ENCODE results near the gene FAM72B.
"Not testable (repeated sequence)": the region's sequence is repeated elsewhere in the genome, so short reads cannot be mapped to it uniquely, and the experiment has no call there.

FAM72B gene

DNA sequence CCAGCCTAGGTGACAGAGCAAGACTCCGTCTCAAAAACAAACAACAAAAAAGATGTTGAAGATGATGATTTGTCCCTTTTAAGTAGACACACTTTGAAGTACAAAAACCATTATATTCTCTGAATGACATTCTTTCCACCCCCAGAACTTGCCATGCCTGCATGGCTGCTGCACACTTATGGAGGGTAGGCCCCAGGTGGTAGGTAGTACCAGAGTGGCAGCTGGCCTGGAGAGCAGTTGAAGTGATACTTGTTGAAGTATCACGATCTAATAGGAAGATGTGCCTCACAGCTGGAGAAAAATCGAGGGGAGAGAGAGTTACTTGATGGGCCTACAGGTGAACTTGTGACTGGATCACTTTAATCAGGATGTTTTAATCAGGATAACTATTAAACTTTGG lies 15.6 kb upstream of the FAM72B start:
- DNase-seq = not testable (repeated sequence)

DNA sequence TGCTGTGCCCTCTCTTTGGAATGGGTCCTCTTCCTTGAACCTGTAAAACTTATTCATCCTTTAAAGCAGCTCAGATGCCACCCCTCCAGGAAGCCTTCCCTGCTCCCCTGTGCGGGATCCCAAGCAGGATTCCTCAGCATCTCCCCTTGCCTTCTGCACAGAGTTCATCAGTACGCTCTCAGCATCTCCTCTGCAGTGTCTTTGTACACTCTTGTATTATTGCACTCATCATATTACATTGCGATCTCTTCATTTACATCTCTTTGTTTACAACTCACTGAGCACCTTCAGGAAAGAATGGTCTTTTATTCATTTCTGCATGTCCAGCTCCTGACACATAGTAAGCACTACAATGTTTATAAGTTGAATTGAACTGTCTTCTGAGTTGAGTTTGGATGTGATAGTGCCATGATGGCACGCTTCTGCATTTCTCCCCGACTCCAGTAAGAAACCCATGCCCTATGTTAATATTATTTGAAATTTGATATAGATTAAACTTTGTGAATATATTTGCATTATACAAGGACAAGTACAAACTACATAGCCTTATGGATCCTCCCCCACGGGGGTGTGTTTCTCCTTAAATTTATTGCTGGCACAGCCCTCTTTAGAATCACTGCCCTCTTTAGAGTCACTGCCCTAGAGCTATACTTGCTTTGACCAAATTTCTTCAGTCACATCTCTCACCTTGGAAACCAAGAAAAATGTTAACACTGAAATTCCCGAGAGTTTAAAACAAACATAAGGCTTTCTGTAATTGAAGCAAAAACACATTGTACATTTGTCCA lies 13.1 kb upstream of the FAM72B start:
- DNase-seq = not testable (repeated sequence)

DNA sequence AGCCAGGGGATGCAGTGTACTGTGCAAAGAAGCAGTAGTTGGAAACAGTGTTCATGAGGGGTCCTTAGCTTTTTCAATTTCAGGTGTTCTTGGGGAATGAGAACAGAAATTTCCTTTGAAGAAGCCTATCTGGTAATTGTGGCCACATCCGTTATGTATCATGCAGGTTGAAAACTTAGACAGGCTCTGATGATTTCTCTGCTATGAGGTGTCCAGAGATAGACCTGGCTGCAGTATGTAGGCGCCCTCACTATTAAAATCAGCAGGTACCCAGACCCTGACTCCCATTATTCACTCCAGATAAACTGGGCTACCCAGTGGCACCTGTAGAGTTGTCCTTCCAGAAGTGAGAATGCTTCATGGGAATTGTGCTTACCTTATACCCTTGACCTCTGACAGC lies 8.4 kb upstream of the FAM72B start:
- DNase-seq = not testable (repeated sequence)

DNA sequence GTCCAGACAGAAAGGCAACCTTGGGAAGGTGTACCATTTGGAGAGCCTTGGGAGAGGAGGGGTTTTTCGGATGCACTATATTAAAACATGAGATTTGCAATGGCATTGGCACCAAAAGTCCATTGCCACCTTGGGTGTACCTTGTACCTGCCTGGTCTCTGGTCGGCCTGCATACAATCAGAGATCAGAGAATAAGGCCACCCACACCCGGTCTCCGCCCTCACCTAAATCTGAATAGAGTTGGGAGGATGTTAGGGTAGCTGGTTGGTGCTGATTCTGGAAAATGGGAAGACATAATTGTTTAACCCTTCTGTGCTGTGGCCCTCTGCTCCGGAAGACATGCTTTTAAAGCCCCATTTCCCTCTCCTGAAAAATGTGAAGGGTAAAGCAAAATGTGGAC lies 3.8 kb upstream of the FAM72B start:
- DNase-seq = not testable (repeated sequence)

DNA sequence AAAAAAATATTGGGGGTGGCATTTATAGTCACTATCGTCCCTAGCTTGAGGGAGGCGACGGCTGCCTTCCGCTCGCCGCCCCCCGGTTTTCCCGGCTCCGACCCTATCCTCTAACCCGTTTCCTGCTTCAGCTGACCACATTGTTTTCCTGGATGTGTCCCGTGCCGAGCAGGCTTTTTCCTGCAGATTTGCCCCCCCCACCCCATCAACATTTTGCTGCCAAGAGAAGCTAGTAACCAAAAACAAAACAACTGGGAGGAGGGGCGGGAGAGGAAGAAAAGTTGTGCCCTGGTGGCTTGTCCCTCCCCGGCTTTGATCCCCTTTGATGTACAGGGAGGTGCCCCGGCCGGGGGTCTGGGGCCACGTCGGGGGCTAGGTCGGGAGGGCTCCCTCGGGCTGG lies 2.1 kb upstream of the FAM72B start:
- DNase-seq = not testable (repeated sequence)

DNA sequence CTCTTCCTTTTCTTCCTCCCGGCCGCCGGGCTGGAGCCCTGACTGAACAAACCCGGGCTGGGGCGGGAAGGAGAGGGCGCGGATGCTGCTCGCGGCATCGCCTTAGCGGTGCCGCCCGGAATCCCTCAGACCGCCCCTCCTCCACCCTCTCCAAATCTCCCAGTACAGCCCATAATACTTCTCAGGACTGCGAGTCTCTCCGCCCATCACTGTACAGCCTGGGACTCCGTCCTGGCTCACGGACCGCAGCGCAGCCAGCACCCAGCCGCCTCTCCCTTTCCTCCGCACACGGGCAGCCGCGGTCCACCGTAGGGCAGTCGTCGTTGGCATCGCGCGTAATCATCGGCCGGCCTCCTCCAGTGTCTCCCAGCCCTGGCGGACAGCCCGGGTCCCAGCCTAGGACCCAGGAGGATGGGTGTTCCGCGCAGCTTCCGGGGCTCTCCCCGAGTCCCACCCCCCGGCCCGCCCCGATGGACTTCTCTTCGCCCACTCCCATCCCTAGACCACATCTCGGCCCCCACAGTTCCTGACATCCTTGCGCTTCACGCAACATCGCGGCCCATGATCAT lies 1.1 kb upstream of the FAM72B start:
- DNase-seq = not testable (repeated sequence)

DNA sequence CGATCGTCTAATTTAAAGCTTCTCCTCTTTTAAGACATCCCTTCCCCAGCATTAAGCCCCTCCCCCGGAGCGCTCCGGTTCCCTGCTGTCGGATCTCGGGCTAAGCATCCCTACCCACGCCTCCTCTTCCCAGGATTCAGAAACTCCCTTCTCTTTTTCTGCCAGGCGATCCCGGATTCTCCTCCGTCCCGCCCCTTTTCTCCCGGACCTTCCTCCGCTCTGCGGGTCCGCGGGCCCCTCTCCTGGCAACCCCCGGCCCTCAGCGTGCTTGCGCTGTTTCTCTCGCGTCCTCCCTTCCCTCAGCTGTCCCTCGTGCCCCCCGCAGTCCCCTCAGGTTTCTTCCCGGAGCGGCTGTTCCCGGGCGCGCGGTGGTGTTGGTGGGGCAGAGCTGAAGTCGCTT lies 273 bp downstream of the FAM72B start:
- DNase-seq = not testable (repeated sequence)

DNA sequence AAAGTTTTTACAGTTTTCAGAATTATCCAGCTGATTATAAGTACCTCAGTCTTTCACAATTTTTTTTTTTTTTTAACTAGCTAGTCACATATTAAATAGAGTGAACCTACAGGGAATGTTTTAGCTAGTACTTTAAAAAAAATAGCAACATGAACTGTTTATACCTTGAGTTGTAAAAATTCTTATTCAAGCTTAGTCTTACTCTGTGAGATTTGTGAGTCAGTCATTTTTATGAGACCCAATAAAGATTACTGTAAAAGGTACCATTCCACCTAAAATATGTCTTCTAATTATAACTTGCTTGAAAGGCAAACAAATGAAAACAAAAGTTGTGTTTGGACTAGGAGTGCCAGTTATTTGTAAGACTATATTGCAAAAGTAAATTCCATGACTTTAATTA lies 5.9 kb downstream of the FAM72B start:
- not testable (repeated sequence) for DNase-seq

DNA sequence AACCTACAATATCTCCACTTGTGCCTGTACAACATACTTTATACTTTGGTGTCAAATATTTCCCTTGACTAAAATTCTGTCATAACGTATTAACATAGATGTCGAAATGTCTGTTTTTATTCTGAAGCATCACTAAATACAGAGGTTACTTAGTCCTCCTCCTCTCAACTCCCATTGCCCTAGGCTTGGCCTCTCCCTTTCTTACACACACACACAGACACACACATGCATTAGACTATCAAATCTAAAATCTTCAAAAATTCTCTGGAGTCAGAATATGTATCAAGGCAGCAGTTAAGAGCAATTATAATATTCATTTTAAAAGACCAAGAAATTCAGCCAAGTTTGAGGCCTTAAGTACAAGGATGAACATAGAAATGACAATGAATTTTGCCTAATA lies 7.5 kb downstream of the FAM72B start:
- not testable (repeated sequence) for DNase-seq

DNA sequence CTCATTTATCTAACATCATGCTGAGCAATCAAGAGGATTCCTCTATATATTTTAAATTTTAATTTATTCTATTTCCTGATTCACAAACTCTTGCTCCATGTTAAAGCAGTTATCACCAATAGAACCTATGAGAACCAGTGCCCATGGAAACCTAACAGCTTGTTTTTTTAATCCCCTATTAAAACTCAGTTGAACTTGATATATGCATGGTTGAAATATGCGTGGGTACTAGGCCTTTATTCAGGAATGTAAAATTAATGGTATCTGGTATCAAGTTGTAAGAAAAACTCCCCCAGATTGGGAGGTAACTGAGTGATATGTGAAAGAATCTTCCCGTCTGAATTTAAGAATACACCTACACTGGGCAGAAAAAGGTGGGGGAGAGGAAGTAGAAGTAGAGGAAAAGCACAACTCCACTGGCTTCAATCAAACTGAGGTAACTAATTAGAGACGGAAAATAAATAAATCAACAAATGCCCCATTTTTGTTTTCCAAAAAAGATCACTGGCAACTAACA lies 15.9 kb downstream of the FAM72B start:
- not testable (repeated sequence) for DNase-seq

DNA sequence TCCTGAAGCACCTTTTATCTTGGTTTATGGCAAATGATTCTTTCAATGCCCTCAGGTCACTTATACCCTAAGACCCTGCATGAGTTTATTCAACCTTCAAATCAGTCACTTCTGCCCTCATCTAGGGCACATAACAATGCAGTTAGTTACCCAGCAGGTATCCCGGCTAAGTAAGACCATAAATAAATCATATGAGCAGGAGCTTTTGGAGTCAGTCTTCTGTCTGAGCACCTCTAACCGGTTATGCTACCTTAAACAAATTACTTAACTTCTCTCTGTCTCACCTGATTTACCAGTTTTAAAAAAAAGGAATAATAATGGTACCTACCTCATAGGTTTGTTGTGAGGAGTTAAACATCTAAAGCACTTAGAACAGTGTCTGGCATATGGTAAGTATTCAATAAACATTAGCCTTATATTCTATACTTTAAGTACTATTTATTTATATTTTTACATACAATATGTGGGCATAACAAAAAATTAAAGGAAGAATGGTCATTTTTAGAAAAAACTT lies 16.9 kb downstream of the FAM72B start:
- DNase-seq = not testable (repeated sequence)

DNA sequence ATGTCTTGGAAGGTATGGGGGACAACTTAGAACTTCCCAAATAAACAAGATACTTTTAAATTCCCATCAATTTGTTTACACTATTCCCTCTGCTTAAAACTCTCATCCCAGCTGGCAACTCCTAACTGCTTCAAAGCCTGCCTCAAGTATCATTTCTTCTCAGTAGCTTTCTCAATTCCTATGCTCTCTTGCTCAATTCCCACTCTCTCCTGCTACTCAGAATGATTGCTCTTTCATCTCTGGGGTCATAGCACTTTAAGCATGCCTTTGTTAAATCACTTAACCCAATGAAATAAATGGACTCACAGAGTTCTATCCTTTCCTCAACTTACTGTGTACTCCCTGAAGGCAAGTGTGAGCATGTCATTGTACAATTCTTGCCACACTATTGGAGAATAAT lies 18.8 kb downstream of the FAM72B start:
- not testable (repeated sequence) for DNase-seq

DNA sequence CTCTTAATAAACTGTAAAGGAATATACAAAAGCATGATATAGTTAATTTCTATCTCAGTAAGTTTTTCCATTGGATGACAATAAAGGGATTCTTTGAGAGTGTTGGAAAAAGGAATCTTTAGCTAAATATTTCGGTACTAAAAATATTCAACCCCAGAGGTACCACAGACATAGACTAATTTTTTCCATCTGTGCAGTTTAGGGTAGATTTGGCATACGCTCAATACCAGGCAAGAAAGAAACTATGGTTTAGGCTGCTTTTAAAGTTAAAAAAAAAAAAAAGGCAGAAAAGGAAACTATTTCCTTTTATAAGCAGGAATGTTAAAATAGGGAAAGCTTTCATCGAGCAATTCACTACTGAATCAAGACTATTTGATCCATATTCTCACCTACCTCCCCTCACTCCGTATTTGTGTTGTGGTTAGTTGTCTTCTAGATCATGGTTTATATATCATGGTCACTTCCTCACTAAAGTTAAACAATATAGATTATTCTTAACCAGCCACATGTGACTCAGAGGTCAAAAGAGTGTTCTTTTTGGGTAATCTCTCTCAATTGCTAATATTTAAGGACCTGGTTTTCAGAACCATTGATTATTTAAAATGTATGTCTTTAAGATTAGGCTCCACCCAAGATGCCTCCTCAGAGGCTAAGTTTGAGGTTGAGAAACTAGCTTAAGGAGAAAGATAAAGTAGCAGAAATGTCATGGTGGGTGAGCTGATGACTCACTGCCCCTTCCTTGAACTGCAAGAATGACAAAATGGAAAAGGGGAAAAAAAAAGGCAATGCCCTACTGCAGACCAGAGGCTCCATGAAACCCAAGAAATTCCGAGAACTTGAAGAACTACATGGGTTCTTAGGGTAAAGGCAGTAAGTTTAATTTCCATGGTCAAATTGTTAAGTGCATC lies 20.0 kb downstream of the FAM72B start:
- peak in 1 of 2 experiments; percentile 15 for DNase-seq

DNA sequence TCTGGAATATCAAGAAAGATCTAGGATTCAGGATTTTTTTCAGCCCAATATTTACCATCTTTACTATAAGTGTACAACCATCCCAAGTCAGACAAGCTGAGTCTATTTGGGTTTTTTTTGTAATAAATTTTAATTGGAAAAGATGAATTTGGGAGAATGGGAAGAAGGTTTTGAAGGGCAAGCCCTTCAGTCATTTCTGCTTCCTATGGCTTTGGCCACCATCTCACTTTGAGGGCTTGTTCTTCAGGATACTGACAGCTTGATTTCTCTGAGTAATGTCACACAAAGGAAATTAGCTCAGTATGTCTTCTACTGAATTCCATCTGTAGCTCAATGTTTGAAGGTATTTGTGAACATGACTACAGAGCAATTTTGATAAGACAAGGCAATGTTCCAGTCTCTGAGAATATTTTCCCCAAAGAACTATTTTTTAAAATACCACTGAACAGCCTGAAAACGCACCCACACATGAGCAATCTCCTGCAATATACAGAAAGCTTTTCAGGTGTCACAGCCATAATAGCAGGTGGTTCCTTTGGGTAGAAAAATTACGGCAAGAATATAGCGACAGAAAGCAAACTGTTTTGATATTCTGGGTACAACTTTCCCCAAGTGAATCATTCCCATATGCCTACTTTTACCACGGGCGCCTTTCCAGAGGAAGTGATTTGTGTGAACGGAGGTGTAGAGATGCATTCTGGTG lies 22.8 kb downstream of the FAM72B start:
- not testable (repeated sequence) for DNase-seq

DNA sequence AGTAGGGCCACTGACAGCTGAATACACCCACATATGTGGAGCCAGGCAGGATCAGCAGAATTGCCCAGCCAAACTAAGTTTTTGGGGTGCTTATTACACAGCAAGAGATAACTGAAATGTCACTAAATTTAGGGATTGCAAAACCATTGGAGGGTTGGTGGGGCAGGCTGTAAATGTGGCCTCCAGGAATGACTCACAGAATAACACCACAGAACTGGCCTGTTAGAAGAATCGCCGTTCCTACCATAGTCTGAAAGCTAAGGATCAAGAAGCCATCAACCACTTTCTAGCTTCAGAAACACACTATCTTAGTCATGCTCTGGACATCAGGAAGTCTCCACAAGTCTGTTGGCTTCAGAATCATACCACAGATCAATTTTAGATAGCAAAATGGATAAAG lies 24.0 kb downstream of the FAM72B start:
- not testable (repeated sequence) for DNase-seq

DNA sequence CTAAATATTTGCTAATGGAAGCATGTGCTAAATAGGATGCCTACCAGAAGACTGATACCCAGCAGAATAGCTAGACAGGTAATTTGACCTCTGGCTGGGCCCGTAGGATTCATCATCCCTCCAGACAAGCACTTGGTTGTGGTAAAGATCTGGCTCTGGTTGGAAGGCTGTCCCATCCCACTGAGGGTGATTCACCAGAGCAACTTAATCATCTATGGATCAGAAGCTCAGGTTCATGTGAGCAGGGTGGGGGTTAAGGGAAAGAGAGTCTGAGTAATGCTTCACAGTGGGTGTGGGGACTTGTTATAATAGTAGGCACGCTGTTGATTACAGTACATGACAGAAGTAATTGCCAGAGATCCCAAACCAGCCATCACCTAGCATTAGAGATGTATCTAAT lies 26.5 kb downstream of the FAM72B start:
- not testable (repeated sequence) for DNase-seq

DNA sequence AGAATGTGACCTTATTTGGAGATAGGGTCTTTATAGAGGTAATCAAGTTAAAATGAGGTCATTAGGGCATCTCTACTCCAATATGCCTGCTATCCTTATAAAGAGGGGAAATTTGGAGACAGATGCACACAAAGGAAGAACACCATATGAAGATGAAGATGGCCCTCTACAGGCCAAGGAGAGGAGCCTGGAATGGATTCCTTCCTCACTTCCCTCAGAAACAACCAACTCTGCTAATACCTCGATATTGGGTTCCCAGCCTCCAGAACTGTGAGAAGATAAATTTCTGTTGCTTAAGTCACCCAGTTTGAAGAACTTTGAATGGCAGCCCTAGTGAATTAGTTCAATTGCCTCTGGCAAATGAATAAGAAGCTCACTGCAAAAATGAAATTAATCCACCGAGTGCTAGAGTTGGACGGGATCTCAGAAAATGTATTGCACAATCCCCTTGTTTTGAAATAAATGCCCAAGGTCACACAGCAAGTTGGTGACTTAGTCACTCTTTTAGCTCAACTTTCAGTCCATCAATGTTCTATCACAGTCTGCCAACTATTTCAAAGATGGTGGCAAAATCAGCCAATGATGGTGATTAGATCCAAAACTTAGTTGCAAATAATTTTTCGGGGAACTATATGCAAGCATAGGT lies 27.1 kb downstream of the FAM72B start:
- DNase-seq = not testable (repeated sequence)

DNA sequence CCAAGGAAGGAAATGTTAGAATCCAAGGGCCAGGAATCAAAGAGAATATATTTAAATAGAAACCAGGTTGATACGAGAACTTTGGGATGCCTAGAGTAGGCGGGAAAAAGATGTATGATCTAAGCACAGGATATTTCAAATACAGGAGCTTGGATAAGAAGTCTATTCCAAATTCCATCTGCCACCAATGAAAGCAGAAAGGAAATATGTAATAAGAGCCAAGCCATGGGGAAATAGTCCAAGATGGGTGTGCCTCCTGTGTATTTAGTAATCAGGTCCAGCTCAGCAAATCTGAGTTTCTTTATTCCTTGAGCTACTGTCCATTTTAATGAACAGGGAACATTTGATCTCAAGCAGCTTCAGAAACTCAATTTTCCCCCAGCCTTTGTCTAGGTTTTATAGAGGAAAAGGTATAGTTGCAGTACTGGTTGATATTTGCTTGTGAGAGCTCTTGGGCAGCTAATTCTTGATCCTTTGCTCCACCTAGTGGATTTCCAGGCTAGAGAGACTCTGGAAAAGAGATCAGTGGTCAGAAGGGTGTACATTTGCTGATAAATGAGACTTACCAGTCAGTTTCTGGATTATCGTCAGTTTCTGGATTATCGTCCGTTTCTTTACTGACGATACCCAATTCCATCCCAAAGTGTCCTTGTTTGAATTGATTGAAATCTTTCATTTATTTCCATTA lies 28.3 kb downstream of the FAM72B start:
- DNase-seq = peak; percentile 23

DNA sequence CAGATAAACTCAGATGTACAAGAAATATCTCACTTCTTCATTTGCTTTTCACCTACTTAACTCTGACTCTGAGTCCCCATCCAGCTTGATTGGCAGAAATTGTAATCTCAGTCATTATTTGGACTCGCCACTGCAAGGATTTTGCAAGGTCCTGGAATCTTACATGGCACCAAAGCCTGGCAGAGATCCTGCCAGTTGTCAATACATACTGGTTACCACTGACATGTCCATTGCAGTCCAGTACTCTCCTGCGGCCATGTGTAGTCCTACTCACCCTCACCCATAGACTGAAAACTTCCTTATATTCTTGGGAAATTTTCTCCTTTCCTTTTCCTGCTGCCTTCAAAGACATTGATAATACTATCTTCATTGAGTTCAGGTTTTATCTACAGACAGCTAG lies 29.3 kb downstream of the FAM72B start:
- DNase-seq = not testable (repeated sequence)

DNA sequence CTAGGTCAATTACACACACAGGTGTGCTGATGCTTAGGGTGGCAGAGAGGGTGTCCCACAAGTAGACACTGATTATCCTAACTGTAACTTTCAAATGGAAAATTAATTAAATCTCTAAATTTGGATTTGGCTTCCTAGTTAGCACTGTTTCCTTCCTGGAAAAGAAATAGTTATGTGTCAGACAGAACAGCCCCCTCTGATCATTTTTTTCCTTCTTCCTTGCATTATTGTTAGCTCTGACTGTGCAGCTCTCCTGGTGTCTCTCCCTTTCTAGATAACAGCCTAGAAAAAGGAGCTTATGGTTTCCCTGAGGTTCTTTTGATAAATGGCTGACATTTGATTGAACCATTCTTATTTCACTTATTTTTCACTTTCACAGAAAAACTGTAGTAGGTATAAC lies 31.4 kb downstream of the FAM72B start:
- not testable (repeated sequence) for DNase-seq

DNA sequence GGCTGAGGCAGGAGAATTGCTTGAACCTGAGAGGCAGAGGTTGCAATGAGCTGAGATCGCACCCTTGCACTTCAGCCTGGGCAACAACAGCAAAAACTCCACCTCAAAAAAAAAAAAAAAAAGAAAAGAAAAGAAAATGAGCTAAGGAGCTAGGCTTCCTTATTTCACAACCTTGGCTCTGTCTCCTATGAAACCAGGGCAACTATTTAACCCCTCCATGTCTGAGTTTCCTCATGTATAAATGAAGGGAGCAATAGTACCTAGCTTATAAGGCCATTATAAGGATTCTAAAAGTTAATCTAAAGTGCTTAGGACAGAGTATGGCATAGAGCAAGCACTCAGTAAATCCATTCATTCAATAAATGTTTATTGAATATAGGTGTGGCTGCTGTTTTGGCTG lies 32.8 kb downstream of the FAM72B start:
- DNase-seq = not testable (repeated sequence)
